NCI-H2227 (cell line): ENCODE results near the gene SNAP25.

Source experiments
- DNase-seq: peaks from one replicate; lab custom pipeline; 2025; ENCODE audit not compliant: unreplicated experiment; lab: John Stamatoyannopoulos, UW

SNAP25 gene

GRCh38 chr20:10218536-10219451, at the start of gene SNAP25:
Gene SNAP25, plus strand, starts transcription at chr20:10218830. Its CDS starts 56,662 bp downstream, at chr20:10275492.
- DNase-seq: peak; percentile 96

GRCh38 chr20:10169752-10170151, 48.9 kb upstream of the SNAP25 start:
- no peak for DNase-seq

DNA sequence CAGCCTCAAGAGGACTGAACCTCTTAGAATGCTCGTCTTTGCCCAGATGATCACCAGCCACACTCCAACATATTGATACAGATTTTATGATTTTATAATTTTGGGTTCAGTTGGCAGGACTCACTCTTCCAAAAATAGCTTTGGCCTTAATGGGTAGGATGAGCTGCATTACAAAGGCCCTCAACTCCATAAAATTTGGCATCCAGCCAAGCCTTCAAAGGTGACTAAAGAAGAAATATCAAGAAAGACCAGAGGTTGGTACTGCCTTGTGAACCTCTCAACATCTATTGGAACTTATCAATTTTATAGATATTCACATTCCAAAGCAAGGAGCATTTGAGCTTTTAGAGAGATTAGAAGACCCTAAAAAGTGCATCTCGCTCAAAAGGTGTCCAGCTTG, 48.4 kb upstream of the SNAP25 start:
- no peak for DNase-seq

- peak; percentile 56 for DNase-seq
Measured at GRCh38 chr20:10171864-10172751, 46.5 kb upstream of the SNAP25 start.

DNA sequence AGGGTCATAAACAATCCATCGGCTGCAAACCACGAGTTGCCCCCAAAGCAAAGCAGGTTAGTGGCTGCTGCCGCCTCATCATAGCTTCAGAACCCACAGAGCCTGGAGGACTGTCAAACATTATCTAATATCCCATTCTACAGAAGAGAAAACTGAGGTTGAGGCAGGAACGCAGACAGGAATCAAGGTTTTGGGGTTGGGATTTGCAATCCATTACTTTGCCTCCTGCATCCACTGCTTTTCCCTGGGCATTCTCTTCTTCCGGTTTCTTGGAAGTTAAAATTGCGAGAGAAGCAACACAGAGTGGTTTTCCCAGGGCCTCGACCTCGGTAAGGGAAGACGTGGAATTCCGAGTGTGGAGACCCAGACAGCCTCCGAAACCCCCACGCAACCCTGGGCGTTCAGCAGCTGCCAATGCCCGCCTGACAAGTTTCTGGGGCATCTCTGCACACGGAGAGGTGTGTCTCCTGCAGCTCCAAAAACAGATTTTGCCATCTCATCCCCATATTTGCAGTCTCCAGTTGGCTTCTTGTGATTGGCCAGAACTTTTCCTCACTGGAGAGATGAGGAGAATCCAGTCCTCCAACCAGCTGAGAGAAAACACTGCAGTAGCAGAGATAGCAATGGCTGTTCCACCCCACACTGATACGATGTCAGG, 45.5 kb upstream of the SNAP25 start:
- DNase-seq: no peak

- no peak for DNase-seq
Measured at GRCh38 chr20:10174400-10174799, 44.2 kb upstream of the SNAP25 start.

- DNase-seq: no peak
Measured at GRCh38 chr20:10177326-10177725, 41.3 kb upstream of the SNAP25 start.

DNA sequence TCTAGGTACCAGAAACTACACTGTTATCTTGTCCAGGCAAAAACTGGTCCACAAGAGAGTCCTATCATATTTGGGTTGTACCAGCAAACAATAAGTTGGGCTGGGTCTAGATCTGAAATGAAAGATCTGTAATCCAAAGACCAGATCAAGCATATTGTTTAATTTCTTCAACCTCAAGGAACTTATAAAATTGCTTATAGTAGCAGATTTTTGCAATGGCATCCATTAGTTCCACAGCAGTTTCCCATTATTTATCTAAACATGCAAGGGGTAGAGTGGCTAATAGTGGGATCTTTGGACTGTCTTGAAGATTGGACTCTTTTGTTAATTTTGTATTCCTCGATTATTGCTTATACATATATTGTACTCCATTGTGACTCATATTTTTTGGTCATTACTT, 40.5 kb upstream of the SNAP25 start:
- no peak for DNase-seq

GRCh38 chr20:10178727-10179313, 39.8 kb upstream of the SNAP25 start:
- DNase-seq: no peak

DNA sequence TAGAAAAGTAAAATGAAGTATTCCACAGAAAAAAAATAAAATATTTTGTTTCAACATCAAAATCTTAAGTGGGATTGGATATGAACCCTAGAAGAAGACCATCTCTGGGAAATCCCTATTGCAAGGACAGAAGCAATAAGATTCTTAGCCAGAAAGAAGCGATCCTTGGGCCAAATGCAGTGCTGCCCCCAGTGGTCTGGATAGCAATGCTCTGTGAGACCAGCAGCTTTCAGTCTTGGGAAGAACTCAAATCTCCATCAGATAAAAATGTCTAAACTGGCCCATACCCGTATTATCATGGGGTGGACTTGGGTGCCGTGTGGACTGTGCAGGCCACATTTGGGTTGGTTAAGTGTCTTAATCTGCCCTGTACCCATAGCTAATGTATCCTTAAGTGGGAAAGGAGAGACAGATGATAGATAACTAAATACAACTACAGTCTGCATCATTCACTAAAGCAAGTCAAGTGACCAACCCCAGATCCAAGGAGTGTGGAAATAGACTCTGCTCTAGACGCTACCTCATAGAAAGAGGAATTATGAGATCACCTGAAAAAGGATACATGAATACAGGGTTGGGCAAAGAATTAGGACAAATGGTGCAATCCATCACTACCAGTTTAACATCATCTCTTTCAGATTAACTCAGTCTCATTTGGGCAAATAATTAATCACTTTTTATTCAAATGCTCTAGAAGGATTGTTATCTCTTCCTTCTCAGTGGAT, 38.9 kb upstream of the SNAP25 start:
- peak; percentile 4 for DNase-seq

DNA sequence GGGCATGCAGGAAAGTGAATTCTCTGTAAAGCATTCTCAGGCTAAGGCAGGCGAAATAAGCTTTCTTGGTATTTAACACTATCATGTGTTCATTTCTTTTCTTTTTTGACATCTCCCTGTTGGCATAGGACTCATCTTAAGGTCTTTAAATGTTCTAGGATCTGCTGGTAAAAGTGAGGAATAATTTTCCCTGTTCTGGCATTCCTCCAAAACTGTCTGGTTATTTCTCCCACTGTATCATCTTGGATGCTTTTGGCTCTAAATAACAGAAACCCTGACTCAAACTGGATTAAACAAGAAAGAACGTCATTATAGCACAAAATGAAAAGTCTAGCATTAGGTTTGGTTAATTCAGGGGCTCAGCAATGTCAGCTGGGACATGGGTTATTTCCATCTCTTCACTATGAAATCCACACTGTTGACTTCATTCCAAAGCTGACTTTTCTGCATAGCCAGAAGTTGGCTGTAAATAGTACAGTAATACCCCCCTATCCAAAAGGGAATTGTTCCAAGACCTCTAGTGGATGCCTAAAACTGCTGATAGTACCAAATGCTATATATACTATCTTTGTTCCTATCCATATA, 37.9 kb upstream of the SNAP25 start:
- DNase-seq: no peak

DNA sequence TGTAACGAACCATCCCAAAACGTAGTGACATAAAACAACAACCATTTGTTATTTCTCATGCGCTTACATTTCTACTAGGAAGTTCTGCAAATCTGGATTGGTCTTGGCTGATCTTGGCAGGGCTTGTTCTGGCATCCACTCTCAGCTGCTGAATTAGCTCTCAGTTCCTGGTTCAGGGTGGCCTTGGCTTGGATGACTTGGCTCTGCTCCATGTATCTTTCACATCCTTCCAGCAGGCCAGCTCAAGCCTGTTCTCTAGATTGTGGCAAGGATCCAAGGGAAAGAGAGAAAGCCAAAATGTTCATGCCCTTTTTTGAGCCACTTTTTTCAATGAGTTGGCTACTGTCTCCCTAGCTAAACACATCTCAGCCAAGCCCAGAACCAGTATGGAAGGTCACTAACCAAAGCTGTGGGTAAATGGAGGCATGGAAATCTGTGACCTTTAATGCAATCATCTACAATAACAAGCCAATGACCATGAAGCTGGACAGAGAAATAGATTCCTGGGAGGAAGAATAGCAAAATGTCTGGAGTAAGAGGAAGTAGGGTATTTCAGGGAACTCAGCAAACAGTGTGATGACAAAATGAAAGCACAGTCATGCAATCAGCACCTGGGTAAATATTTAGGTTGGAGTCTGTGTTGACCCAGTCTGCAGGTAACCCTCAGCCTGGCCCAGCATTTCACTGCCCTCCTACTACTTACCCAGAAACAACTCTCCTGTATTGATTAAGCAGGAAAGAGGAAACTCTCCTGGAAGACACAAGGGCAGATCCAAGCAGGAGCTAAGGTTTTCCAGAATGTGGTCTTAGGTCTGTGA, 32.7 kb upstream of the SNAP25 start:
- no peak for DNase-seq

DNA sequence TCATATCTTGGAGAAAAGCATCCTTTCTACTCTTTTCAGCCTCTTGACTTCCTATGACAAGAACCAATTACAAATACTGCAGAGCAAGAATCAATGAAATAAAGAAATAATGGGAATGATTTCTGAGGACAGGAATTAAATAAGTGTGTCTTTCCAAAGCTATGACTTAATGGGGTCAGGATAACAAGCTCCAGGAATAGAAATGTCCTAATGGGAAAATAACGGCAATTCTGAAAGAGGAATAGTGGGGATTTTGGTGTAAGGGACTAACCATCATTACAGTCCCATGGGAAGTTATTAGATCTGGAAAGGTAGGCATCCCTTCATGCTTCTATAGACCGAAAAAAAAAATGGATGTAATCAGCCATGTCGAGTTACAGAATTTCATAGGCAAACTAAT, 28.2 kb upstream of the SNAP25 start:
- no peak for DNase-seq

DNA sequence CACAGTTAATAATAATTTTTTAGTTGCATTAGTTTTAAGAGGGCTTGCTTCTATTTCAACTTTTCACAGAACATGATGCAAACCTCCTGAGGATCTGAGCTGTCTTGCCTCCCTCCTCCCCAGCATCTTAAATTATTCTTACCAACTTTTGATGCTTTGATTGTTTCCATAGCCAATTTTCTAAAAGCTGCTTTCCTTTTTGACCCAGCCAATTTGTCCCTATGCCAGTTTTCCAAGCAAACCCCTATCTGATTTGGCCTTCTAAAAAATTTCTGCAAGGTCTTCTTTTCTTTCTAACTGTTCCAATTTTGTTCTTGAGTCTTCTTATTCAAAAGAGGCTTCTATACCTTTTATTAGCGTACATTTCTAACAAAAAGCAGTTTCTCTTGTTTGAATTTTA, 26.5 kb upstream of the SNAP25 start:
- DNase-seq: no peak

DNA sequence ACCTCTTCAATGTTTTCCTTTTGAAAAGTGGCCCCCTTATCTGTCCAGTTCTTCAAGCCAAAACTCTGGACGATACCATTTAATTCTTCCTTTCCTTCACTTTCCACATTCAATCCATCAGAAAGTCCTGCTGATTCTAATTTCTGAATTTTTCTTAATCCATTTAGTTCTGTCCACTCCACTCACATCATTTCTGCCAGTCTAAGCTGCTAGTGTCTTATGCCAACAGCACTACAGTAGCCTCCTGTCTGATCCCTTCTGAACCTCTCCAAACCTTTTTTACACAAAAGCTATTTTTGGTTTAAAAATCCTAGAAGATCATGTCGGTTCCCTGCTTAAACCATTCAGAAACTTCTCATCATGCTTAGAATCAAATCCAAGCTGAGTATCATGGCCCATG, 24.5 kb upstream of the SNAP25 start:
- no peak for DNase-seq

DNA sequence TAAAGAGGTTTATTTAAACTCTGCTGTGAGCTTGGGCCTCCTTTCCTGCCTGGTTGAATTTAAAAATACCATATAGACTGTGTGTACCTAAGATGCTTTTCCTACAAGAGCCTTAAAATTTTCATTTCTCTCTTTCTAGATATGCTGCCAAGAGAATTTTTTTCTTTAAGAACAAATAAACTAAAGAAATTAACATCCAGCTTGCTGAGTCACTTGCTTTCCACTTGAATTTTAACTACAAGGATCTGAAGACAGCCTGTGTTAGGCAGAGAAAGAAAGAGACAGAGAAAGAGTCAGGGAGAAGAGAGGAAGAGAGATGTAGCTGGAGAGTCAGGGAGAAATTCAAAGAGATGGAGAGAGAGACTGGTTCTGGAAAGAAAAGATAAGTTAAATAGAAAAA, 18.3 kb upstream of the SNAP25 start:
- no peak for DNase-seq

DNA sequence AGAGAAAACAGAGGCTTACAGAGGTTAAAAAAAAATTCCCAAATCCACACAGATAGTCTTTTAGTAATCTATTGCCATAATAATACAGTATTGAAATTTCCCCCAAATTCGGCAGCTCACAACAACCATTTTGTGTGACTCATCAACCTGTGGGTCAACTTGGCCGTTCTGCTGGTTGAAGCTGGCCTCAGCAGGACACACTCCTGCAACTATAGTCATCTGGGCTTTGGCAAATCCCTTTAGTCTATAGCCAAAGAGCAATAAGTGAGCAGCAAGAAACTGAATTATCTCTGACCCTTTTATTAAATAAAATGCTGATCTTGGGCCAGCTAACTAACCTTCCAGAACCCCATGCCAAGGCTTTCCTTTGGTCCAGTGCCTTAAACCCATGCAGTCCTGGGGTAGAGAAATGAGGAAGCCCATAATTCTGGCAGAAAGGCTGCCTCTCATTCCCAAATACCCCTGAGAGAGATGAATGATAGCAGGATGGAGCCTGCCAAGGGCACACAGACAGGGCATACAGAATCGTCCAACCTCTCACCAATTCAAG, 17.2 kb upstream of the SNAP25 start:
- no peak for DNase-seq

- DNase-seq: no peak
Measured at GRCh38 chr20:10209091-10209490, 9.5 kb upstream of the SNAP25 start.

- no peak for DNase-seq
Measured at GRCh38 chr20:10213526-10213925, 5.1 kb upstream of the SNAP25 start.
